NCI-H187 (cell line): ENCODE measurements around the gene GNAO1.
"Not testable (repeated sequence)": the region's sequence is repeated elsewhere in the genome, so short reads cannot be mapped to it uniquely, and the experiment has no call there.

Experiments used
- DNase-seq, 2 experiments: peaks; one replicate each; lab custom pipeline; 2025; lab: John Stamatoyannopoulos, UW

Gene GNAO1

DNA sequence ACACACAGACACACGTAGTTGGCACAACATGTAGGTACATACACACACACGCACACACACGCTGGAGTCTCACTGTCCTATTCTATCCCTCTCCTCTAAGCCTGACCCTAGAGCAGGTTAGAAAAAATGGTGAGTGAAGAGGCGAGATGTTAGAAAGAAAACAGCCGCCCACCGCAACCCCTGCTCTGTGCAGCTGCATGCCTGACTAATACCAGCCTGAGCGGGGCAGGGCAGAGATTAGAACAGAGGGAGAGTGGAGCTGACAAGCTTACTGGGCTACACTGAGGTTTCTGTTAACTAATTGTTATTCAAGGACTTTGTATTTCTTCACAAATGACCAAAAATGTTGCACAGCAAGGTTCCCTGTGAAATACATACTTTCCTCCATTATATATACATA is 174.3 kb downstream of the GNAO1 start:
- DNase-seq: no peak

GRCh38 chr16:56366945-56367344 is 175.7 kb downstream of the GNAO1 start:
- DNase-seq: no peak

- DNase-seq: no peak
These were observed 176.5 kb downstream of the GNAO1 start for GRCh38 chr16:56367764-56368163.

GRCh38 chr16:56368545-56368944 is 177.3 kb downstream of the GNAO1 start:
- no peak for DNase-seq

- DNase-seq: no peak
These were observed 177.9 kb downstream of the GNAO1 start for GRCh38 chr16:56369202-56369601.

GRCh38 chr16:56370185-56370874 is 179.0 kb downstream of the GNAO1 start:
- no peak for DNase-seq

- DNase-seq: no peak
These were observed 179.8 kb downstream of the GNAO1 start for GRCh38 chr16:56370875-56371659.

GRCh38 chr16:56371660-56371937 is 180.3 kb downstream of the GNAO1 start:
- no peak for DNase-seq

- DNase-seq: no peak
These were observed 180.8 kb downstream of the GNAO1 start for GRCh38 chr16:56372013-56372634.

- no peak for DNase-seq
These were observed 181.7 kb downstream of the GNAO1 start for GRCh38 chr16:56373003-56373402.

DNA sequence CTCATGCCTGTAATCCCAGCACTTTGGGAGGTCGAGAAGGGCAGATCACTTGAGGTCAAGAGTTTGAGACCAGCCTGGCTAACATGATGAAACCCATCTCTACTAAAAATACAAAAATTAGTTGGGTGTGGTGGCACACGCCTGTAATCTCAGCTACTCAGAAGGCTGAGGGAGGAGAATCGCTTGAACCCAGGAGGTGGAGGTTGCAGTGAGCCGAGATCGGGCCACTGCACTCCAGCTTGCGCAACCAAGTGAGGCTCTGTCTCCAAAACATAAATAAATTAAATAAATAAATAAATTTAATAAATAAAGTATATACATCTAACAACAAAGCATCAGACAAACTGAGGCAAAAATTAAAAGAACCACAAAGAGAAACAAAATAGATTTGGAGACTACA is 184.5 kb downstream of the GNAO1 start:
- DNase-seq: not testable (repeated sequence)

GRCh38 chr16:56379044-56379443 is 187.8 kb downstream of the GNAO1 start:
- DNase-seq: not testable (repeated sequence)

- not testable (repeated sequence) for DNase-seq
These were observed 189.6 kb downstream of the GNAO1 start for GRCh38 chr16:56380778-56381485.

DNA sequence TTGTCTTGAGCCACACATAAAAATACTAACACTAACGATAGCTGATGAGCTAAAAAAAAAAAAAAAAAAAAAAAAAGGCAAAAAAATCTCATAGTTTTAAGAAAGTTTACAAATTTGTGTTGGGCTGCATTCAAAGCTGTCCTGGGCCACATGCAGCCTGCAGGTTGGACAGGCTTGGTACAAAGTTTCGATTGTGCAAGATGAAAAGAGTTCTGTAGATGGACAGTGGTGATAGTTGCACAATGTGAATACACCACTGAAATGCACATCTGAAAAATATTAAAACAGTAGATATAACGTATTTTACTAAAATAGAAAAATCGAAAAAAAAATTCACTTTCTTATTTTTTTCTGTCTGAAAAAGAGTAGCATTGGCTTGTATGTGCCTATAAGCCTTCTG is 191.2 kb downstream of the GNAO1 start:
- no peak for DNase-seq

- DNase-seq: no peak
These were observed 191.6 kb downstream of the GNAO1 start for GRCh38 chr16:56382901-56383355.

DNA sequence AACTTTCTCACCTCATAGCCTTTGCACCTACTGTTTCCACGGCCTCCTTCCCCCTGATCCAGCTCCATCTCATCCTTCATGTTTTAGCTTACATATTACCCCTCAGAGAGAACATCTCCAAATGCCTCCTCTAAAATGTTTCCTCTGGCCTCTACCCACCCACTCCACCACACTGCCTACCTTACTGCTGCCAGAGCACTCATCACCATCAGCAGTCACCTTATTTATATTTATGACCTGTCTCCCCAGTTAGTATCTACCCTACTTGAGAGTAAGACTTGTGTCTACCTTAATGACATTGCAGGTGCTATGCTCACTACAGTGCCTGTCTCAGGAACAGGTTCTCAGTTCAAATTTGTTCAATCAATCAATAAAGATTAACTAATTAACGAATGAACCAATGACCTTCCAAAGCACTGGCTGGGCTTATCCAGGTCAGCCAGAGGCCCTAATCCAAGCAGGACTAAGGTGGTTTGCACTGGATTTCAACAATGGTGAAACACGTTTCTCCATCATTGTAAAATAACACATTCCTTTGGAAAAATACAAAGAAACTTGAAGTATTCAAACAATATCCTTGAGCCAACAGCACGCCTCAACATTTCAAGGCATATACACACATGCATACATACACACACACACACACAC is 192.9 kb downstream of the GNAO1 start:
- no peak for DNase-seq

DNA sequence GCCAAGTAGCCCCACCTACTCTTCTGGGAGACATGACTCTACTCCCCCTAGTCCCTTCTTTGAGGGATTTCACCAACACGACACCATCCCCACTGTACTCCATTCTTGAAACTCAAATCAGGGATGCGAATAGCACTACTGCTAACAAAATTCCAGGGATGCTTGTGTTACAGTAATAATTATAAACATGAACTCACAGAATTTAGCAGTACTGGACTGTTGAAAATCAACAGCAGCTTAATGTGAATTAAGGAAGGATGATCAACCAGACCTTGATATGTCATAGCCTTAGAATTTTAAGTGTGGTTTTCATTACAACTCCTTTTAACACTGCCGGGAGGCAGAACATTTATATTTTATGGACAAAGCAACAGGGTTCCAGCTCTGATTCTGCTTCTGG is 196.1 kb downstream of the GNAO1 start:
- DNase-seq: no peak

DNA sequence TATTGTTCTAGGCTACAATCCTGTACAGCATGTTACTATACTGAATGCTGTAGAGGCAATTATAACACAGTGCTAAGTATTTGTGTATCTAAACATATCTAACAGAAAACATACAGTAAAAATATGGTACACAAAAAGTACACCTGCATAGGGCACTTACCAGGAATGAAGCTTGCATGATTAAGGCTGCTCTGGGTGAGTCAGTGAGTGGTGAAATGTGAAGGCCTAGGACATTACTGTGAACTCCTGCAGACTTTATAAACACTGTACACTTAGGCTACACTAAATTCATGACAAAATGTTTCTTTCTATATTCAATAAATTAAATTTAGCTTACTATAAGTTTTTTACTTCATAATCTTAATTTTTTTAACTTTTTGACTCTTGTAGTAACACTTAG is 196.9 kb downstream of the GNAO1 start:
- DNase-seq: no peak

DNA sequence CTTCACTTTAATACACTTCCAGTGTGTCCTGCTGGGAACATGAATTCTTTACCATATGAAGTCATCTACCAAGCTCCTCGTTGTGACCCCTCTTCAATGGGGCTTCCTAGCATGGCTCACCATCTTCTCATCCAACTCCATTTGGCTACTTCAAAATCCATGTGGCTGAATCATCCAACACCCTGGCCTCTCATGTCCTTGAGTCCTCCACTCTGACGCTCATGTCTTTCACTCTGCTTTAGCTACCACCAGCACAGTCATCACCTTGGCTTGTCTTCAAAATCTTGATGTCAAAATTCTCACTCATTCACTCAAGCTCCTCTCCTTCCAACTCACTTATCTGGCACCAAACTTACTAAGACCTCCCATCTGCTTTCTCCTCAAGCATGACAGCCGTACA is 198.3 kb downstream of the GNAO1 start:
- no peak for DNase-seq

- not testable (repeated sequence) for DNase-seq
These were observed 205.4 kb downstream of the GNAO1 start for GRCh38 chr16:56396724-56397123.

GRCh38 chr16:56399047-56399446 is 207.8 kb downstream of the GNAO1 start:
- DNase-seq: no peak

DNA sequence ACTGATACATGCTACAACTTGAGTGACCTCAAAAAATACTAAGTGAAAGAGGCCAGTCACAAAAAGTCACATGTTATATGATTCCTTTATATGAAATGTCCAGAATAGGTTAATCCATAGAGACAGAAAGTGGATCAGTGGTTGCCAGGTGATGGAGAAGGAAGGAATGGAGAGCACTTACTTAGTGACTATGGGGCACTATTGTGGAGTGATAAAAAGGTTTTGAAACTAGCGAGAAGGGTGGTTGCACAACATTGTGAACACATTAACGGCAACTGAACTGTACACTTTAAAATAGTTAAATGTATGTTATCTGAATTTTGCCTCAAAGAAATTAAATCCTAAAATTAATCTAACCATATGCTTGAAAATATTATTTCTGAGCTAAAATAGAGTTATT is 208.2 kb downstream of the GNAO1 start:
- DNase-seq: no peak
